GM19328 (cell line): Measurements from ENCODE around the gene ARID1B.

Source experiments
- ATAC-seq: cut with Tn5 transposase; IDR thresholded peaks from one replicate; pipeline ENCODE4 v1.9.1; 2021; ENCODE audit warnings: mild to moderate bottlenecking, moderate library complexity; ENCODE audit not compliant: unreplicated experiment

ARID1B gene

GRCh38 chr6:157251586-157252247 lies 474.5 kb downstream of the ARID1B start:
- ATAC-seq, result no peak

GRCh38 chr6:157253017-157253416 lies 475.8 kb downstream of the ARID1B start:
- ATAC-seq, result no peak

GRCh38 chr6:157253699-157254098 lies 476.5 kb downstream of the ARID1B start:
- ATAC-seq, result no peak

GRCh38 chr6:157254538-157254937 lies 477.4 kb downstream of the ARID1B start:
- no peak for ATAC-seq

GRCh38 chr6:157255079-157255478 lies 477.9 kb downstream of the ARID1B start:
- no peak for ATAC-seq

- no peak for ATAC-seq
Observed at GRCh38 chr6:157258878-157259277, 481.7 kb downstream of the ARID1B start.

GRCh38 chr6:157259443-157259842 lies 482.3 kb downstream of the ARID1B start:
- no peak for ATAC-seq
